NT2/D1 (cell line): ENCODE data around the gene TMEM176B.

Source experiments
- SUZ12 ChIP-seq: IDR thresholded peaks from 2 replicates; pipeline ENCODE4 v1.6.1; 2011; ENCODE audit not compliant: insufficient read length, insufficient read depth; ENCODE audit errors: extremely low read depth
- ZNF274 ChIP-seq: IDR thresholded peaks from 2 replicates; pipeline ENCODE4 v1.6.1; 2011; ENCODE audit warnings: mild to moderate bottlenecking, low read depth, low read length

DNA sequence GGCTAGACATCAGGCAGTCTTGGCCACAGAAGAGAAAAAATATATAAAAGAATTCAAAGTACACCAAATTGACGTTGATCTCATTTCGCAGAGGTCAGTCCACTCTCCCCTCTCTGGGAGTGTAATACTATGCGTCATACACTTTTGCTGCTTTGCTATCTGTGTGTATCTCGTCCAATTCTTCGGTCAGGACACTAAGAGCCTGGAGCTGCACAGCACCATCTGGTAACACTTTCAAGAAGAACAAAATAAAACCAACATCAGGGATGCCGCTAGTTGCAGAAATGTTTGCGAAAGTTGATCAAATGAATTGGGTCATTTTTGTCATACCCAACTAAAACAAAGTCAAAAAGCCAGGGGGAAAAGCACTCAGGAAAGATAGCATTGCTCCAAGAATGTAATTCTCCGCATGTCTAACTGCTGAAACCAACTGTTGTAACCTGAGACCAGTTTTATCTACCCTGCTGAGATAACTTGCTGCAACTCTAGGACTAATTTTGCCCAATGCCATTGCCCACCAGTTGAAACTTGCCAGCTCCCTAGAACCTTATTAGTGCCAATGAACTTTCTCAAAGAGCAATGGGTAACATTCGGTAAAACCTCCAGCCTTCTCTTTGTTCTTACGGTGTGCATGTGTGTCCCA lies 23.4 kb upstream of the TMEM176B start:
- no peak for TF ChIP-seq SUZ12
- no peak for TF ChIP-seq ZNF274
